NCI-H510A (cell line): ENCODE data around the gene OLA1.
"Not testable (repeated sequence)": the region's sequence is repeated elsewhere in the genome, so short reads cannot be mapped to it uniquely, and the experiment has no call there.

Source experiments
- DNase-seq: peaks from one replicate; lab custom pipeline; 2025; lab: John Stamatoyannopoulos, UW

OLA1 gene

GRCh38 chr2:174248187-174248997, at the start of gene OLA1:
TSS of gene OLA1 (minus strand) at chr2:174248532. CDS start at chr2:174246815, 1,717 bp downstream.
- peak; percentile 100 for DNase-seq

GRCh38 chr2:174292908-174293307, 44.6 kb upstream of the OLA1 start:
- DNase-seq, result no peak

GRCh38 chr2:174286172-174286571, 37.8 kb upstream of the OLA1 start:
- no peak for DNase-seq

- no peak for DNase-seq
These were observed 34.1 kb upstream of the OLA1 start for GRCh38 chr2:174282441-174282840.

- DNase-seq, result no peak
These were observed 33.4 kb upstream of the OLA1 start for GRCh38 chr2:174281736-174282135.

GRCh38 chr2:174280596-174280995, 32.3 kb upstream of the OLA1 start:
- peak; percentile 32 for DNase-seq

- DNase-seq, result not testable (repeated sequence)
These were observed 21.9 kb upstream of the OLA1 start for GRCh38 chr2:174270263-174270662.

- no peak for DNase-seq
These were observed 18.0 kb upstream of the OLA1 start for GRCh38 chr2:174266288-174266687.

GRCh38 chr2:174263997-174264396, 15.7 kb upstream of the OLA1 start:
- no peak for DNase-seq

- no peak for DNase-seq
These were observed 11.6 kb upstream of the OLA1 start for GRCh38 chr2:174259981-174260380.

GRCh38 chr2:174254267-174254666, 5.9 kb upstream of the OLA1 start:
- no peak for DNase-seq

GRCh38 chr2:174248998-174249592, 763 bp upstream of the OLA1 start:
- no peak for DNase-seq

- DNase-seq, result peak; percentile 77
These were observed 702 bp downstream of the OLA1 start for GRCh38 chr2:174247474-174248186.

- DNase-seq, result peak; percentile 13
These were observed 1.4 kb downstream of the OLA1 start for GRCh38 chr2:174246944-174247381.

- DNase-seq, result not testable (repeated sequence)
These were observed 2.7 kb downstream of the OLA1 start for GRCh38 chr2:174245628-174246027.

- DNase-seq, result no peak
These were observed 3.3 kb downstream of the OLA1 start for GRCh38 chr2:174245065-174245464.

GRCh38 chr2:174243812-174244211, 4.5 kb downstream of the OLA1 start:
- no peak for DNase-seq

- DNase-seq, result no peak
These were observed 8.2 kb downstream of the OLA1 start for GRCh38 chr2:174240097-174240496.

GRCh38 chr2:174236429-174236828, 11.9 kb downstream of the OLA1 start:
- no peak for DNase-seq

- DNase-seq, result no peak
These were observed 12.7 kb downstream of the OLA1 start for GRCh38 chr2:174235680-174236079.

- no peak for DNase-seq
These were observed 14.5 kb downstream of the OLA1 start for GRCh38 chr2:174233771-174234275.

GRCh38 chr2:174227748-174228147, 20.6 kb downstream of the OLA1 start:
- no peak for DNase-seq
